ENCODE data around the gene TP63.

TP63 gene

GRCh38 chr3:189941679-189942078 lies 310.5 kb downstream of the TP63 start:
- DNase-seq: no peak

- no peak for DNase-seq
Measured at GRCh38 chr3:189942948-189943347, 311.8 kb downstream of the TP63 start.

DNA sequence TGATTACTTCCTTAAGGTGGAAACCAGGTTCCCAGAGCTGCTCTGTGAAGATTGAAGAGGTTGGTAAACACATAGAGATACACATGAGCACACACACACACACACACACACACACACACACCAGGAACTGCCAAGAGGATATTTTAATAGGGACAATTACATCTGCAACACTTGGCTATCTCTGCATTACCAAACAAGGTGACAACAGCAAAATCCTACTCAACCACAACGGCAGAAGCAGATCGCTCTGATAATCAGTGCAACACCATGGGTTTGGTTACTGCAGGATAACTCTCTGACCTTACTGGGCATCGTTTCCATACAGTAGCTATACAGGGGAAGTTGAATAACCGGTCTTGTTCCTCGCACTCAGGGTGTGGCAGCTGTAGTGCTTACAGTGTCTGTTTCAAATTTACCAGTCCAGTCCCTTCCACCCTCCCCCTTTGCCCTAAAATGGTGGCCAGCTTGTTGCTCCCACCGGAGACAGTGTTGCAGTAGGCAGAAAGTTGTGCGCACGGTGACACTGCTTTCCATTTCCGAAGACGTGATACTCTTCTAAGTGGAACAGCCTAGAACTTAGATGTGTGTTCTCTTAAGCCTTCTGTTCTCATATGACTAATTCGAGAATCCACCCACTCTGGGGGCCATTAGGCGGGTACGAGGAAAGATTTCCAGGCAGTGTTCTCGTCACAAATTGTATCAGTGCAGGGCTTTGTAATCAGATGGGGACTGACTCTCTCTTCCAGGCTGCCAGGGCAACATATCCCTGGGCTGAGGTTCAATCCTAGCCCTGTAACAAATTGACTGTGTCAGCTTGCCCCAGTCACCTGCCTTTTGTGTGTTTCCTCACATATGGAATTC lies 313.3 kb downstream of the TP63 start:
- DNase-seq: peak; percentile 39

DNA sequence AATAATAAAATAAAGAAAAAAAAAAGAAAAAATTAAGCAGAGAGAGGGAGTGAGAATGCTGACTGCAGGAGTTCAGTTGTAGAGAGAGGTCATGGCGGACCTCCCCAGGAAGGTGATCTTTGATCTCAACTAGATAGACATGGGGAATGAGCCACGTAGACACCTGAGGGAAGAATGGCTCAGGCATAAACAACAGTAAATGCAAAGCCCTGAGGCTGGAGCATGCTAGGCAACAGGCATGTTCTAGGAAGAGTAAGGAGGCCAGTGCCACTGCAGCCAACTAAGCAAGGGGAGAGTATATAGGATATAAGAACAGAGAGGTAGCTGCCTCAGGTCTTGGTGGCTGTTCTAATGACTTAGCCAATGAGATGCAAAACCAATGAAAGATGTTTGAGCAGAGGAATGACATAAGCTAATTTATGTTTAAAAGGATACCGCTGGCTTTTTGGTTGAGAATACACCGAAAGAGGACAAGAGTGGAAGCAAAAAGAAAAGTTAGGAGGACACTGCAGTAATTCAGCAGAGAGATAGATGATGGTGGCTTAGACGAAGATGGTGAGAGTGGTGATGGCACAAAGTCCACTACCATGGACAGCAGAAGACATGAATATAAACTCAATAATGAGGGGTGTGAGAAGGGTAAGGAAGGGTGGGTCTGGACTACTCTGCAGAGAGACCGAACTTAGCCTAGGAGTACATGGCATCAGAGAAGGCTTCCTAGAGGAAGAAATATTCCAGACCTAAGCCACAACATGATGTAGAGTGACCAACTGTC lies 314.9 kb downstream of the TP63 start:
- DNase-seq: no peak

Data from hematopoietic multipotent progenitor cell treated with erythropoietin and hydrocortisone succinate and interleukin-3 and kit ligand, for 6 days (in vitro differentiated cells).